NCI-H69 (cell line): ENCODE results near the gene LIN37.
"Not testable (repeated sequence)": the region's sequence is repeated elsewhere in the genome, so short reads cannot be mapped to it uniquely, and the experiment has no call there.

Experiments
- DNase-seq: peaks from one replicate; lab custom pipeline; 2025; lab: John Stamatoyannopoulos, UW

LIN37 gene

GRCh38 chr19:35789978-35790944, 41.9 kb downstream of the LIN37 start:
- no peak for DNase-seq

- peak; percentile 35 for DNase-seq
Measured at GRCh38 chr19:35790981-35791813, 42.8 kb downstream of the LIN37 start.

GRCh38 chr19:35791814-35792279, 43.5 kb downstream of the LIN37 start:
- no peak for DNase-seq

GRCh38 chr19:35792312-35792711, 43.9 kb downstream of the LIN37 start:
- no peak for DNase-seq

- DNase-seq, result no peak
Measured at GRCh38 chr19:35792888-35793287, 44.5 kb downstream of the LIN37 start.

GRCh38 chr19:35793381-35794165, 45.2 kb downstream of the LIN37 start:
- DNase-seq, result no peak

GRCh38 chr19:35795564-35795963, 47.2 kb downstream of the LIN37 start:
- DNase-seq, result not testable (repeated sequence)

- DNase-seq, result no peak
Measured at GRCh38 chr19:35796645-35797542, 48.5 kb downstream of the LIN37 start.

GRCh38 chr19:35797663-35798062, 49.3 kb downstream of the LIN37 start:
- no peak for DNase-seq

GRCh38 chr19:35801828-35802227, 53.5 kb downstream of the LIN37 start:
- no peak for DNase-seq
